Measurements from ENCODE around the gene CYP20A1.
"Not testable (repeated sequence)": the region's sequence is repeated elsewhere in the genome, so short reads cannot be mapped to it uniquely, and the experiment has no call there.

Gene CYP20A1

GRCh38 chr2:203238704-203239526 lies at the start of gene CYP20A1:
CYP20A1 (plus strand) TSS chr2:203239018; CDS start chr2:203239063, 45 bp downstream.
- in situ Hi-C loops (cut with MboI; ENCODE audit: low sequenced_read_pairs, unreplicated experiment): loop anchor here (25.0 kb wide), 2 partner anchors 198 to 573 kb away; no protein-coding TSS in a partner anchor
- TF ChIP-seq CTCF (IDR thresholded peaks at IDR 0.05; ENCODE audit: borderline replicate concordance, control extremely low read depth, extremely low read depth, insufficient read depth, missing control alignments): peak; percentile 16
- DNase-seq (ENCODE audit: low spot score): peak; percentile 94

GRCh38 chr2:203190547-203190946 lies 48.3 kb upstream of the CYP20A1 start:
- DNase-seq (ENCODE audit: low spot score); in situ Hi-C loops (cut with MboI; ENCODE audit: low sequenced_read_pairs, unreplicated experiment): not testable (repeated sequence)

- in situ Hi-C loops (cut with MboI; ENCODE audit: low sequenced_read_pairs, unreplicated experiment); DNase-seq (ENCODE audit: low spot score): not testable (repeated sequence)
Observed at GRCh38 chr2:203191026-203191425, 47.8 kb upstream of the CYP20A1 start.

GRCh38 chr2:203191961-203192360 lies 46.9 kb upstream of the CYP20A1 start:
- in situ Hi-C loops (cut with MboI; ENCODE audit: low sequenced_read_pairs, unreplicated experiment): no loop called here
- TF ChIP-seq CTCF (IDR thresholded peaks at IDR 0.05; ENCODE audit: borderline replicate concordance, control extremely low read depth, extremely low read depth, insufficient read depth, missing control alignments): no peak
- DNase-seq (ENCODE audit: low spot score): no peak

- no peak for TF ChIP-seq CTCF (IDR thresholded peaks at IDR 0.05; ENCODE audit: borderline replicate concordance, control extremely low read depth, extremely low read depth, insufficient read depth, missing control alignments)
- no peak for DNase-seq (ENCODE audit: low spot score)
- in situ Hi-C loops (cut with MboI; ENCODE audit: low sequenced_read_pairs, unreplicated experiment): no loop called here
Observed at GRCh38 chr2:203195331-203196036, 43.3 kb upstream of the CYP20A1 start.

GRCh38 chr2:203200866-203201265 lies 38.0 kb upstream of the CYP20A1 start:
- in situ Hi-C loops (cut with MboI; ENCODE audit: low sequenced_read_pairs, unreplicated experiment): no loop called here
- no peak for TF ChIP-seq CTCF (IDR thresholded peaks at IDR 0.05; ENCODE audit: borderline replicate concordance, control extremely low read depth, extremely low read depth, insufficient read depth, missing control alignments)
- no peak for DNase-seq (ENCODE audit: low spot score)

GRCh38 chr2:203201426-203201825 lies 37.4 kb upstream of the CYP20A1 start:
- TF ChIP-seq CTCF (IDR thresholded peaks at IDR 0.05; ENCODE audit: borderline replicate concordance, control extremely low read depth, extremely low read depth, insufficient read depth, missing control alignments): no peak
- in situ Hi-C loops (cut with MboI; ENCODE audit: low sequenced_read_pairs, unreplicated experiment): no loop called here
- DNase-seq (ENCODE audit: low spot score): no peak
